HepG2 (cell line): ENCODE results near the gene PLEKHH1. TPM values are rescaled to one million over a fixed set of nuclear protein-coding genes. Genes with fewer than 3 reads are reported as not detected.

Experiments used
- ATAC-seq: fragments of 200-7000 bp; cut with Tn5 transposase; 3 replicates; pipeline ENCODE4 v1.9.1; 2020; ENCODE audit warnings: mild to moderate bottlenecking, moderate library complexity
- BruUV-seq: library from RNA; stranded (reverse); fragments of 400-500 nt; replicated peaks from 2 replicates; lab custom pipeline; 2021; lab: Mats Ljungman, UMichigan
- CTCF ChIA-PET: fragments of 300-600 bp; formaldehyde crosslinking; extraction: SDS; loops from one replicate; lab custom pipeline; 2021; ENCODE audit warnings: low total read pairs, inconsistent platforms, low intra/inter-chr PET ratio; lab: Yijun Ruan, JAX
- POLR2A ChIA-PET: fragments of 350-600 bp; sonication (Branson Sonifier 250); formaldehyde crosslinking; loops from one replicate; lab custom pipeline; 2020; ENCODE audit warnings: antibody characterized with exemption, inconsistent platforms; lab: Yijun Ruan, JAX
- DNase-seq: peaks from one replicate; pipeline ENCODE4 v3.0.0-alpha.2; 2015; ENCODE audit warnings: low spot score
- FAIRE-seq: peaks from 3 replicates; lab custom pipeline; 2011; peaks lifted over from hg19 to GRCh38; lab: Jason Lieb, UNC
- H2AFZ ChIP-seq: one replicate; pipeline ENCODE4 v1.6.1; 2011; ENCODE audit warnings: low read length, inconsistent platforms
- H3K27ac ChIP-seq: fragments of 300-600 bp; 3 replicates; pipeline ENCODE4 v1.8.0; 2011; ENCODE audit warnings: mixed run types, mild to moderate bottlenecking, mixed read lengths, low read length, inconsistent platforms; ENCODE audit not compliant: insufficient read depth; ENCODE audit errors: extremely low read length
- H3K27me3 ChIP-seq, 2 experiments: fragments of 200-600 bp in 1 of 2; 2 replicates in 1 of 2; 3 replicates in 1 of 2; pipeline versions ENCODE4 v1.6.0 to v1.8.0; 2011; ENCODE audit warnings: low read length in 2 of 2, mild to moderate bottlenecking in 2 of 2, moderate library complexity in 2 of 2, inconsistent platforms in 1 of 2; ENCODE audit not compliant: insufficient read depth in 2 of 2, control insufficient read depth in 1 of 2
- H3K36me3 ChIP-seq, 2 experiments: fragments of 200-600 bp in 1 of 2; replicated peaks in 1 of 2; 2 replicates in 1 of 2; 3 replicates in 1 of 2; pipeline versions ENCODE4 v1.5.1 to v1.8.0; 2011; ENCODE audit warnings: low read length in 2 of 2, inconsistent platforms in 1 of 2; ENCODE audit not compliant: insufficient read depth in 2 of 2, control insufficient read depth in 1 of 2
- H3K4me1 ChIP-seq: 2 replicates; pipeline ENCODE4 v1.5.1; 2012; ENCODE audit warnings: low read length, inconsistent platforms; ENCODE audit not compliant: insufficient read depth
- H3K4me2 ChIP-seq: 2 replicates; pipeline ENCODE4 v1.6.0; 2011; ENCODE audit warnings: low read depth, low read length, inconsistent platforms
- H3K4me3 ChIP-seq, 3 experiments: fragments of 200-600 bp in 1 of 3; sonication (generic), shearing (Covaris generic) in 1 of 3; replicated peaks in 1 of 3; 2 replicates each; pipeline ENCODE4 v1.5.1; 2011 to 2016; ENCODE audit warnings: low read length in 3 of 3, inconsistent platforms in 2 of 3, low read depth in 2 of 3, mild to moderate bottlenecking in 2 of 3, control low read depth in 1 of 3, mixed read lengths in 1 of 3; ENCODE audit not compliant: insufficient read depth in 1 of 3
- H3K79me2 ChIP-seq: one replicate; pipeline ENCODE4 v1.6.1; 2011; ENCODE audit warnings: low read length, inconsistent platforms; ENCODE audit not compliant: insufficient read depth
- H3K9ac ChIP-seq: 2 replicates; pipeline ENCODE4 v1.6.0; 2011; ENCODE audit warnings: mild to moderate bottlenecking, low read depth, low read length, inconsistent platforms; ENCODE audit not compliant: insufficient read depth
- H3K9me3 ChIP-seq: 2 replicates; pipeline ENCODE4 v1.5.1; 2012; ENCODE audit warnings: mild to moderate bottlenecking, low read length
- H4K20me1 ChIP-seq: 2 replicates; pipeline ENCODE4 v1.6.0; 2011; ENCODE audit warnings: inconsistent platforms, mild to moderate bottlenecking, low read length, moderate library complexity; ENCODE audit not compliant: insufficient read depth
- BRF2 ChIP-seq: sonication (generic); formaldehyde crosslinking; IDR thresholded peaks from 2 replicates; pipeline ENCODE4 v1.8.1; 2022; ENCODE audit warnings: mild to moderate bottlenecking, missing genetic modification reagents
- CC2D1A ChIP-seq: sonication (generic); formaldehyde crosslinking; IDR thresholded peaks from 2 replicates; pipeline ENCODE4 v1.8.1; 2023; ENCODE audit warnings: mild to moderate bottlenecking, missing genetic modification reagents
- HDAC6 ChIP-seq: fragments of 200-600 bp; sonication (generic); IDR thresholded peaks from 2 replicates; pipeline ENCODE4 v1.7.0; 2017; ENCODE audit warnings: mild to moderate bottlenecking, antibody characterized with exemption, low read length, low read depth
- MLX ChIP-seq: IDR thresholded peaks from 2 replicates; pipeline ENCODE4 v1.6.1; 2016
- RARG ChIP-seq: sonication (generic); formaldehyde crosslinking; IDR thresholded peaks from 2 replicates; pipeline ENCODE4 v1.4.0; 2020; ENCODE audit warnings: low read depth, mild to moderate bottlenecking, missing genetic modification reagents
- SALL1 ChIP-seq: sonication (generic); formaldehyde crosslinking; IDR thresholded peaks from 2 replicates; pipeline ENCODE4 v1.8.0; 2022; ENCODE audit warnings: mild to moderate bottlenecking, missing genetic modification reagents
- SMYD3 ChIP-seq: sonication (generic); formaldehyde crosslinking; IDR thresholded peaks from 2 replicates; pipeline ENCODE4 v1.8.1; 2023; ENCODE audit warnings: mild to moderate bottlenecking, missing genetic modification reagents
- TOE1 ChIP-seq: sonication (generic); formaldehyde crosslinking; IDR thresholded peaks from 2 replicates; pipeline ENCODE4 v1.4.0; 2020; ENCODE audit warnings: mild to moderate bottlenecking, missing genetic modification reagents
- ZBTB2 ChIP-seq: sonication (generic); formaldehyde crosslinking; IDR thresholded peaks from 2 replicates; pipeline ENCODE4 v1.8.0; 2022; ENCODE audit warnings: low read depth, missing genetic modification reagents
- ZFP36L2 ChIP-seq: sonication (generic); formaldehyde crosslinking; IDR thresholded peaks from 2 replicates; pipeline ENCODE4 v1.4.0; 2020; ENCODE audit warnings: missing genetic modification reagents
- ZNF10 ChIP-seq: sonication (generic); formaldehyde crosslinking; IDR thresholded peaks from 2 replicates; pipeline ENCODE4 v1.4.0; 2020; ENCODE audit warnings: mild to moderate bottlenecking, low read depth, missing genetic modification reagents, borderline replicate concordance
- ZNF292 ChIP-seq: sonication (generic); formaldehyde crosslinking; IDR thresholded peaks from 2 replicates; pipeline ENCODE4 v1.8.1; 2022; ENCODE audit warnings: mild to moderate bottlenecking, low read depth, missing genetic modification reagents, borderline replicate concordance
- ZNF75D ChIP-seq: sonication (generic); formaldehyde crosslinking; IDR thresholded peaks from 2 replicates; pipeline ENCODE4 v1.8.1; 2023; ENCODE audit warnings: missing genetic modification reagents, mild to moderate bottlenecking, borderline replicate concordance
- ZNF775 ChIP-seq: sonication (generic); formaldehyde crosslinking; IDR thresholded peaks from 2 replicates; pipeline ENCODE4 v1.4.0; 2020; ENCODE audit warnings: missing genetic modification reagents, mild to moderate bottlenecking, moderate library complexity, borderline replicate concordance
- ZNF841 ChIP-seq: sonication (generic); formaldehyde crosslinking; IDR thresholded peaks from 2 replicates; pipeline ENCODE4 v1.8.1; 2023; ENCODE audit warnings: missing genetic modification reagents, borderline replicate concordance
- WGBS: methylation state at CpG from one replicate; pipeline ENCODE4 v1.1.6; 2017; ENCODE audit warnings: low lambda C conversion rate; 5-methylcytosine and 5-hydroxymethylcytosine counted together
- in situ Hi-C: cut with HindIII; loops from 2 replicates; pipeline ENCODE4 v1.10.0; 2017; ENCODE audit warnings: low pct_unique_long_range_greater_than_20kb; ENCODE audit not compliant: extremely low pct_ligation_motif_present
- intact Hi-C: fragments of 100-400 bp; cut with micrococcal nuclease; formaldehyde crosslinking; loops from one replicate; pipeline ENCODE4 v1.10.0; 2022; ENCODE audit not compliant: unreplicated experiment
- polyA plus RNA-seq, 8 experiments: library from polyadenylated mRNA; depleted of rRNA in 3 of 8; stranded (reverse) in 7 of 8; unstranded in 1 of 8; fragments of >200 nt; fragmentation: Illumina TruSeq in 4 of 8; extraction: Trizol in 4 of 8; gene quantifications; 2 replicates each; pipeline versions ENCODE4 v1.2.1 to v1.2.3, GENCODE V29; 2011 to 2016; ENCODE audit warnings: low read depth in 4 of 8, missing spikeins in 1 of 8, mixed read lengths in 1 of 8; ENCODE audit not compliant: insufficient read depth in 1 of 8
- total RNA-seq, 5 experiments: library from RNA; depleted of rRNA; stranded (reverse); fragments of >200 nt; fragmentation: Illumina TruSeq; extraction: Trizol; gene quantifications; 2 replicates each; pipeline ENCODE4 v1.2.3, GENCODE V29; 2016; ENCODE audit warnings: low read depth in 1 of 5
- TF ChIP-seq, protein P1 (sequence below): sonication (generic); formaldehyde crosslinking; IDR thresholded peaks from 2 replicates; pipeline ENCODE4 v1.4.0; 2020; ENCODE audit warnings: mild to moderate bottlenecking, missing genetic modification reagents
- TF ChIP-seq, protein P2 (sequence below): sonication (generic); formaldehyde crosslinking; IDR thresholded peaks from 2 replicates; pipeline ENCODE4 v1.9.0; 2021; ENCODE audit warnings: missing genetic modification reagents, mild to moderate bottlenecking, borderline replicate concordance

The PLEKHH1 gene
- total and polyA plus RNA-seq, 2 of the 13 experiments (the other 11 are each of a cell fraction or from before 2014, with no cell fraction given) = 8.6 to 15.8 TPM

DNA sequence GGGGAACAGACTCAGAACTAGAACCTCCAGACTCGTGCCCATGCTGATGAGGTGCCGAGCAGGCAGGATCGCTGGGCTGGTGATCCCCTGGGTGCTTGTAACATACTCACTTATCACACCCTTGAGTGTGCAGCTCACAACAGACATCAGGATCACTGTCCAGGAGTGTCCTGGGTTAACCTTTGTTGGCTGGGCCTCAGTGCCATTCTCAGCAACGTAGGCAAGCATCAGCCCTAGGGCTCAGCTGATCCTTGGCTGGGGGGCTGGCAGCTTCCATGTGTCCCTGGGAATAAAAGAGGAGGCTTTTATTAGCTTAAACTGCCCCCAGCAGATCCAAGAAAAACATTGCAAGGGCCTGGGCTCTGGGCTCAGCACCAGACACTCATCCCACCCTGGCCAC is 46.2 kb upstream of the PLEKHH1 start:
- CTCF ChIA-PET = no interaction called here
- no peak overlapping the region for H2AFZ ChIP-seq
- no TSS peak for BruUV-seq
- TF ChIP-seq, protein P1, sequence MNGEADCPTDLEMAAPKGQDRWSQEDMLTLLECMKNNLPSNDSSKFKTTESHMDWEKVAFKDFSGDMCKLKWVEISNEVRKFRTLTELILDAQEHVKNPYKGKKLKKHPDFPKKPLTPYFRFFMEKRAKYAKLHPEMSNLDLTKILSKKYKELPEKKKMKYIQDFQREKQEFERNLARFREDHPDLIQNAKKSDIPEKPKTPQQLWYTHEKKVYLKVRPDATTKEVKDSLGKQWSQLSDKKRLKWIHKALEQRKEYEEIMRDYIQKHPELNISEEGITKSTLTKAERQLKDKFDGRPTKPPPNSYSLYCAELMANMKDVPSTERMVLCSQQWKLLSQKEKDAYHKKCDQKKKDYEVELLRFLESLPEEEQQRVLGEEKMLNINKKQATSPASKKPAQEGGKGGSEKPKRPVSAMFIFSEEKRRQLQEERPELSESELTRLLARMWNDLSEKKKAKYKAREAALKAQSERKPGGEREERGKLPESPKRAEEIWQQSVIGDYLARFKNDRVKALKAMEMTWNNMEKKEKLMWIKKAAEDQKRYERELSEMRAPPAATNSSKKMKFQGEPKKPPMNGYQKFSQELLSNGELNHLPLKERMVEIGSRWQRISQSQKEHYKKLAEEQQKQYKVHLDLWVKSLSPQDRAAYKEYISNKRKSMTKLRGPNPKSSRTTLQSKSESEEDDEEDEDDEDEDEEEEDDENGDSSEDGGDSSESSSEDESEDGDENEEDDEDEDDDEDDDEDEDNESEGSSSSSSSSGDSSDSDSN (CRISPR knock-in tag) = no peak
- TF ChIP-seq BRF2 (CRISPR knock-in tag) (no peak), ZNF775 (CRISPR knock-in tag) (no peak), ZNF292 (CRISPR knock-in tag) (no peak), CC2D1A (CRISPR knock-in tag) (no peak), TOE1 (CRISPR knock-in tag) (no peak), ZFP36L2 (CRISPR knock-in tag) (no peak), MLX (no peak), RARG (no peak), ZBTB2 (no peak), SMYD3 (no peak), ZNF75D (CRISPR knock-in tag) (no peak), SALL1 (CRISPR knock-in tag) (no peak), ZNF10 (no peak), HDAC6 (no peak), ZNF841 (CRISPR knock-in tag) (no peak)
- TF ChIP-seq, protein P2, sequence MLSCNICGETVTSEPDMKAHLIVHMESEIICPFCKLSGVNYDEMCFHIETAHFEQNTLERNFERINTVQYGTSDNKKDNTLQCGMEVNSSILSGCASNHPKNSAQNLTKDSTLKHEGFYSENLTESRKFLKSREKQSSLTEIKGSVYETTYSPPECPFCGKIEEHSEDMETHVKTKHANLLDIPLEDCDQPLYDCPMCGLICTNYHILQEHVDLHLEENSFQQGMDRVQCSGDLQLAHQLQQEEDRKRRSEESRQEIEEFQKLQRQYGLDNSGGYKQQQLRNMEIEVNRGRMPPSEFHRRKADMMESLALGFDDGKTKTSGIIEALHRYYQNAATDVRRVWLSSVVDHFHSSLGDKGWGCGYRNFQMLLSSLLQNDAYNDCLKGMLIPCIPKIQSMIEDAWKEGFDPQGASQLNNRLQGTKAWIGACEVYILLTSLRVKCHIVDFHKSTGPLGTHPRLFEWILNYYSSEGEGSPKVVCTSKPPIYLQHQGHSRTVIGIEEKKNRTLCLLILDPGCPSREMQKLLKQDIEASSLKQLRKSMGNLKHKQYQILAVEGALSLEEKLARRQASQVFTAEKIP (CRISPR knock-in tag) = no peak

More for the DNA sequence above, 46.2 kb upstream of the PLEKHH1 start:
- DNase-seq = no peak
- no peaks in the 10 kb centered on the region for H3K79me2 ChIP-seq
- ATAC-seq = no peak
- in situ Hi-C loops (no loop called here), intact Hi-C loops (no loop called here)
- FAIRE-seq = no peak
- H3K4me3 ChIP-seq = no peak overlapping the region
- H3K27me3 ChIP-seq = peaks cover 0 to 9% of the 10 kb centered on the region in 2 experiments; a peak in 2 of 5 replicates
- WGBS = 80% methylated on average over 3 of the region's 4 CpGs
- H3K9me3 ChIP-seq = no peaks in the 10 kb centered on the region
- no peaks in the 10 kb centered on the region for H3K36me3 ChIP-seq
- H3K4me1 ChIP-seq = peaks cover 18% of the 10 kb centered on the region
- POLR2A ChIA-PET = no interaction called here
- no peak overlapping the region for H3K9ac ChIP-seq
- no peak overlapping the region for H3K27ac ChIP-seq
- no peaks in the 10 kb centered on the region for H4K20me1 ChIP-seq
- H3K4me2 ChIP-seq = no peak overlapping the region
